ENCODE results near the gene LYST. TPM values are rescaled to one million over a fixed set of nuclear protein-coding genes. Genes with fewer than 3 reads are reported as not detected.
A peak's percentile ranks its signal among the peaks of the same experiment; 100 is the strongest.
"Not testable (repeated sequence)": the region's sequence is repeated elsewhere in the genome, so short reads cannot be mapped to it uniquely, and the experiment has no call there.

Gene LYST
- total RNA-seq, 2 experiments from 2014 or later: 52.8 to 61.2 TPM

DNA sequence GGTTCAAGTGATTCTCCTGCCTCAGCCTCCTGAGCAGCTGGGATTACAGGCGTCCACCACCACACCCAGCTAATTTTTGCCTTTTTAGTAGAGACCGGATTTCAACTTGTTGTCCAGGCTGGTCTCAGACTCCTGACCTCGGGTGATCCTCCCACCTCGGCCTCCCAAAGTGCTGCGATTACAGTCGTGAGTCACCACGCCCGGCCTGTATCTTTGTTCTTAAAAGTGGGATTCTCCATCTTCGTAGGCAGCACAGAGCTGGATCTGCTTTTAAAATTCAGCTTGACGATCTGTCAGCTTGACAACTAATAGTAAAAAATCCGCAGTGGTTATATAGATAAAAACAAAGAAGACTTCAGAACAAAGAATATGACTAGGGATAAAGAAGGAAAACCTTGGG lies 214.3 kb downstream of the LYST start:
- Mint-ChIP-seq H3K27ac (no peak overlapping the region), H3K27me3 (peaks cover 51% of the 10 kb centered on the region), H3K4me3 (no peak overlapping the region), H3K36me3 (peaks cover 3% of the 10 kb centered on the region), H3K4me1 (peaks cover 9% of the 10 kb centered on the region), H3K9me3 (no peaks in the 10 kb centered on the region)
- DNase-seq (no peak), ATAC-seq (ENCODE audit: low read depth) (no peak)
- POLR2A ChIA-PET: interaction anchor here (0.7 kb wide), 1 partner anchor 319 kb away, joined by 10 read pairs; no protein-coding TSS in a partner anchor

DNA sequence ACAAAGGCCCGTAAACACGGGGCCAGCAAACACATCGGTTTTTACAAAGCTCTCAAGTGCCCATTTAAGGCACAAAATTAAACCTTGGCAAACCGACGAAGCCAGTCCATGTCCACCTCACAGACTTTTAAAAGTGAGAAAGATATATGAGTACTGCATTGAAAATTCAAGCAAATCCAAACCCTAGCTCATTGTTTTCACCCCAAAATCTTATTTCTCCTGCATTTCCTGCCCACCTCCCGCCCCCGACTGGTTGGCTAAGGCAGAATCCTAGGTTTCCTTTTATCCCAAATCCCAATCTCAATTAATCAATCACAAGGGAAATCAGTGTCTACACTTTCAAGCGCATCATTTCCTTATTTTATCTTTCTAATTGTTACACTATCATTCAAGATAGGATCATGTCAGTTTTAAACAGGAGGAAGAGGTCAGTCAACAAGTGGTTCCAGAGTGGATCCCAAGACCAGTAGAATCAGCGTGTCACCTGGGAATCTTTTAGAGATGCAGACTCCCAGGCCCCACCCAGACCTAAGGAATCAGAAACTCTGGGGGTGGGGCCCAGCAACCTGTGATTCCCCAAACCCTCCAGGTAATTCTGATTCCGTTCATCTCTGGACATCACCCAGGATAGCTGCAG lies 215.4 kb downstream of the LYST start:
- no peak for DNase-seq
- Mint-ChIP-seq H3K4me3 (peak overlapping the region; percentile 56), H3K27ac (no peak overlapping the region), H3K4me1 (peaks cover 9% of the 10 kb centered on the region), H3K36me3 (no peaks in the 10 kb centered on the region), H3K9me3 (no peaks in the 10 kb centered on the region), H3K27me3 (peaks cover 62% of the 10 kb centered on the region)
- POLR2A ChIA-PET: interaction anchor here (0.7 kb wide), 1 partner anchor 320 kb away, joined by 10 read pairs; no protein-coding TSS in a partner anchor
- no peak for ATAC-seq (ENCODE audit: low read depth)

DNA sequence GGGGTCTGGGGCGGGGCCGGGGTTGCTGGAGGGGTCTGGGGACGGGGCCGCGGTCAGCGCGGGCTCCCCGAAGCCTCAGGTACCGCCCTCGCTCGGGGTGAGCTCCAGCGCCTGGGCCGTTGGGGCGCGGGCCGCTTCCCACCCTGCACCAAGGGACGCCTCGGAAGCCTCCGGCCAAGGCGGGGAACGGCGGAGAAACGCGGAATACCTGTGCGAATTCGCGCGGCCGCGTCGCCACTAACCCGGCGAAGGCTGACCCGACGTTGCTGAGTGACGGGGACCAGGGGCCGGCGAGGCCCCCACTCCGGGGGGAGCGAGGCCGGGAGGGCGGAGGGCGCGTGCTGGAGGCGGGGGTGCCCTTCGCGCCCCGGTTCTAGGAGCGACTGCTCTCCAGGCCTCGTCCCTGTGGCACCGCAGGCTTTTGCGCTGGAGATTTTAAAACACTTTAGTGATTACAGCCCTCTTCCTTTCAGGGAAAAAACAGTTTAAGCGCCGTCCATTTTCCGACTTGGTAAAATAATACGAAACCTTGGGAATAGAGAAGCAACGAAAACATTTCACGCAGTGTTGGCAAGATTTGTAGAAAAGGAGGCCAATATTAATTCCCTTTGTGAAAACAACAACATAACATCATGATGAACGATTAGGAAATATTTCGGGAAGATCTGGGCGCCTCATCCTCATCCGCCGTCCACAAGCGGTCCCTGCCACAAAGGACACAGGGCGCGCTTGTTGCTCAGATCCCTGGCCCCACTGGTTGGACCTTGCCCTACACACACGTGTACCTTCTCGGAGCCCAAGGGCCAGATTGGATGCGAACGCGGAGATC lies 216.2 kb downstream of the LYST start:
- peaks cover 68% of the 10 kb centered on the region for H3K27me3 Mint-ChIP-seq
- peaks cover 9% of the 10 kb centered on the region for H3K4me1 Mint-ChIP-seq
- peak overlapping the region; percentile 56 for H3K4me3 Mint-ChIP-seq
- no peaks in the 10 kb centered on the region for H3K9me3 Mint-ChIP-seq
- ATAC-seq (ENCODE audit: low read depth) (no peak), DNase-seq (peak; percentile 43)
- H3K36me3 Mint-ChIP-seq: no peaks in the 10 kb centered on the region
- H3K27ac Mint-ChIP-seq: no peak overlapping the region
- POLR2A ChIA-PET: no interaction called here

DNA sequence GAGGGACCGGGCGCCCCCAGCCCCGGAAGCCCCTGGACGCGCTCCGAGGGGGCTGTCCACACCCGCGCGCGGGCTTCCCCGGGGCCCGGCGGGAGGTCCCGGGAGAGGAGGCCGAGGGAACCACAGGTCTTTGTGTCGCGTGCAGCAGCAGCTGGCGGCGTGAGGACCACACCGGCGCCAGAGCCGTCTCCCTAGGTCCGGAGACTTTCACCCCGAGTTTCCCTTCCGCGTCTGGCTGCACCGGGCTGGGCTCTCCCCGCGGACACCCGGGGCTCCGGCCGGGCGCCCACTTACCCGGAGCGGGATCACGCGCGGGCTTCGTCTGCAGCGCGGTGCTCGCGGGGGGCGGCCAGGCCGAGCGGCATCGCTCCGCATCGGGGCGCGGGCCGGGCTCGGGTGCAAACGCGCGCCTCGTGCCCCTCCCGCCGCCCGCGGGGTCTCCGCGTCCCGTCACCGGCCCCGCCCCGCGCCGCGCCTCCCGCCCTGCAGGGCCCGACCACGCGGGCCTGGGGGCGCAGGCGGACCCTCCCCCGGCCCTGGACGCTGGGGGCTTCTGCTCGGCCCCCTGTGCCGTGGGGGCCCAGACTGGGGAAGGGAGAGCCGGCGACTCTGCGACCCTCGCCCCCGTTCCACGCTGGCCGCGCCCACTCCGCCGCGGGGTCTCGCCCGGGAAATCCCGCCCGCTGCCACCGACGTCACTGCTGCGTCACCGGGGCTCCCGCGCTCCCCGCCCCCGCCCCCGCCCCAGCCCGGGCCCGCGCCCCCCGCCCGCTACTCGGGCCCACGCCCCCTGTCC lies 217.1 kb downstream of the LYST start, which contains the start of gene GNG4:
Gene GNG4 (minus strand): TSS at position 417 of the 796 bp plus-strand sequence. CDS start 65,946 bp downstream, outside the sequence.
- Mint-ChIP-seq H3K27me3 (peaks cover 69% of the 10 kb centered on the region), H3K4me3 (peak within 1 kb of the TSS; percentile 79), H3K9me3 (no peaks in the 10 kb centered on the region), H3K27ac (no peak within 1 kb of the TSS), H3K4me1 (peaks cover 9% of the 10 kb centered on the region), H3K36me3 (no peaks in the 10 kb centered on the region)
- DNase-seq (no peak), ATAC-seq (ENCODE audit: low read depth) (peak; percentile 44)
- POLR2A ChIA-PET: no interaction called here

DNA sequence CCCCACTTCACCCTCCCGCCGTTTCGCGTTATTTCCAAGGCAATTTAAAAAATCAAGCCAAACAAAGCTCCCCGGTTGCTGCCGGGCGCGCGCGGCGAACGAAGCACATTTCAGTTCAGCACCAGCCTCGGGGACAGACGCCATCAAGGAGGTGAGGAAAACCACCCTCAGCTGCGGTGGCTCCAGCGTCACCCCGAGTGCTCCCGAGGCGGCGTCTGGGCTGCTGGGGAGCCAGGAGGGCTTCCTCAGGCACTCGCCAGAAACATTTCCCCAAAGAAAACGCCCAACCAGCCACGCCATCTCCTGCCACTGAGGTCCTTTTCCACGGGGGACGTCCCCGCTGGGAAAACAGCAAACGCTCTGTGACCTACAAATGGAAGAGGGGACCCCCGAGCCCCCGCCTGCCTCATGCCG lies 217.7 kb downstream of the LYST start:
- H3K4me1 Mint-ChIP-seq: peaks cover 9% of the 10 kb centered on the region
- POLR2A ChIA-PET: interaction anchor here (0.6 kb wide), 1 partner anchor 856 kb away, joined by 3 read pairs; no protein-coding TSS in a partner anchor

DNA sequence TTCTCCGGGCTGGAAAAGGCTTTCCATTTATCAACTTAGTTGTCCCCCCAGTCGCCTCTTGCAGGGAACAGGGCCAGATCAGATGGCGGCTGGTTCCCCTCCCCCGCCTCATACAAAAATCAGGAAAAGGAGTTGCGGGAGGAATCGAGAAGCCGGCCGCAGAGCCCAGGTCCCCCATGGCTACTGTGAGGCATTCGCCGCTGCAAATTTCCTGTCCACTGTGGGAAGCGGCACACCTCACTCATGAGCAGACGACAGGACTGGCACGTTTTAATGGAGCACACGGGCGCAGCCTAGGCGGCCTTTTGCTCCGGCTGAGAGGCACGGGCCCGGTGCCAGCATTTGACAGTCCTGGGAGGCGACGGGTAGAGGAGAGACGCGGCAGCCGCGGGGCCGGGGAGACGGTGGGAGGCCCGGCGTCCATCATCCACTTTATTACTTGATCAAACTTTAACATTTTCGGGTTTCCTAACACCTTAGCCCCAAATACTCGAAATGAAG lies 218.2 kb downstream of the LYST start:
- POLR2A ChIA-PET: interaction anchor here (0.6 kb wide), 1 partner anchor 857 kb away, joined by 3 read pairs; no protein-coding TSS in a partner anchor
- DNase-seq (no peak), ATAC-seq (ENCODE audit: low read depth) (no peak)
- Mint-ChIP-seq H3K27me3 (peaks cover 70% of the 10 kb centered on the region), H3K27ac (no peak overlapping the region), H3K4me3 (peak overlapping the region; percentile 79), H3K9me3 (no peaks in the 10 kb centered on the region), H3K36me3 (no peaks in the 10 kb centered on the region), H3K4me1 (peaks cover 9% of the 10 kb centered on the region)

More for the DNA sequence above, 217.7 kb downstream of the LYST start:
- peak; percentile 75 for DNase-seq
- Mint-ChIP-seq H3K27me3 (peaks cover 72% of the 10 kb centered on the region), H3K9me3 (no peaks in the 10 kb centered on the region), H3K4me3 (peak overlapping the region; percentile 79), H3K27ac (no peak overlapping the region), H3K36me3 (no peaks in the 10 kb centered on the region)
- peak; percentile 78 for ATAC-seq (ENCODE audit: low read depth)

DNA sequence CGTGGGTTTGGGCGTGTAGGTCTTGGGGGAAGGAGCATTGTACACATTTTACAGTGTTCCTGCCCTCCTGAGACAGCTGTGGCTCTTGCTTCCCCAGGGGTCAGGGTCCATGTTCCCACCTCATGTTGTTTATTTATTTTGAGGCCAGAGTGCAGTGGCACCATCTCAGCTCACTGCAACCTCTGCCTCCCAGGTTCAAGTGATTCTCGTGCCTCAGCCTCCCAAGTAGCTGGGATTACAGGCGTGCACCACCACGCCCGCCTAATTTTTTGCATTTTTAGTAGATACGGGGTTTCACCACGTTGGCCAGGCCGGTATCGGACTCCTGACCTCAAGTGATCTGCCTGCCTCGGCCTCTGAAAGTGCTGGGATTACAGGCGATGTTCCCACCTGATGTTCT lies 219.2 kb downstream of the LYST start:
- H3K27ac Mint-ChIP-seq; DNase-seq; POLR2A ChIA-PET; H3K9me3 Mint-ChIP-seq; H3K36me3 Mint-ChIP-seq; ATAC-seq (ENCODE audit: low read depth); H3K4me3 Mint-ChIP-seq: not testable (repeated sequence)
- Mint-ChIP-seq H3K27me3 (peaks cover 68% of the 10 kb centered on the region), H3K4me1 (peaks cover 19% of the 10 kb centered on the region)

DNA sequence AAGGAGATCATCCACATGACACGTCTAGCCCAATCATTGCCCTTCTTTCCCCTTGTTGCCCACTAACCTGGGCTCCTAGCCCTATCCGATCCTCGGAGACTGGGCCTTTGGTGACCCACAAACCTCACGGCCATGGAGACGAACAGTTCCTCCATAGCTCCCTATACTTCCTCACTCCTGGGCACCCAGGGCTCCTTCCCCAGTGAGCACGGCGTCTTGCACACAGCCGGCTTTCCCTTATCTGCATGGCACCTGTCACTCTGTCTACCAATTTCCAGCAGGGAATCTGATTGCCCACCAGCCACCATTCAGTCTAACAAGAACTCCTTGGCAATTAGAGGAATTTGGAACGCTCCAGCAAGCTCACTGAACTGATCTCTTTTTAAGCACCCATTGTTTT lies 220.2 kb downstream of the LYST start:
- peaks cover 27% of the 10 kb centered on the region for H3K4me1 Mint-ChIP-seq
- POLR2A ChIA-PET: no interaction called here
- no peak overlapping the region for H3K27ac Mint-ChIP-seq
- H3K4me3 Mint-ChIP-seq: no peak overlapping the region
- no peak for ATAC-seq (ENCODE audit: low read depth)
- no peak for DNase-seq
- peaks cover 57% of the 10 kb centered on the region for H3K27me3 Mint-ChIP-seq
- H3K9me3 Mint-ChIP-seq: no peaks in the 10 kb centered on the region
- no peaks in the 10 kb centered on the region for H3K36me3 Mint-ChIP-seq

DNA sequence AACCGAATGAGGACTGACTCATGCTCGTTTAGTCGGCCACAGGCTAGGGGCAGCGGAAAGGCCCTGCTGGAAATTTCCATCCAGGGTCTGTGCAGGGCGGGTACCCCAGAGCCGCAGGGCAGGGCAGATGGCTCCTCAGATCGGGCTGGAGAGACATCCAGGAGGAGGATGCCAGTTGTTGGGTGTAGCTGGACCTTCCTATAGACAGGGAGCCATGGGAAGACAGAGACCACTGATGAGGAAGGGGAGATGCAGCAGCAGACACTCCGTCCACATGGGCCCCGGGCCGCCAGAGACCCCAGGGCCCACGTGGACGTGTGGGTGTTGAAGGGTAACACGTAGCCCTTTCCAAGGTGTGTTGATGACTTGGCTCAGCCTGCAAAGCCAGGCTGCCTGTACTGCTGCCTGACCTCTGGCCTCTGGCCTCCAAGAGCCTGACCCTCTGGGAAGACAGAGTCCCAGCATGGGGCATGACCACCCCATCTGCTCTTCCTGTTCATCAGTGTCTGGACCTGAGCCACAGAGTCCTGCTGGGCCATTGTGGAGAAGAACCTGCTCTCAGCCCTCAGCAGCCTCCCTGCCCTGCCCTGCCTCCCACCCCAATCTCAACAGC lies 221.9 kb downstream of the LYST start:
- peaks cover 22% of the 10 kb centered on the region for H3K4me1 Mint-ChIP-seq
- H3K27ac Mint-ChIP-seq: no peak overlapping the region
- no peaks in the 10 kb centered on the region for H3K9me3 Mint-ChIP-seq
- DNase-seq (no peak), ATAC-seq (ENCODE audit: low read depth) (no peak)
- POLR2A ChIA-PET: no interaction called here
- H3K4me3 Mint-ChIP-seq: no peak overlapping the region
- no peaks in the 10 kb centered on the region for H3K36me3 Mint-ChIP-seq
- H3K27me3 Mint-ChIP-seq: peaks cover 48% of the 10 kb centered on the region

DNA sequence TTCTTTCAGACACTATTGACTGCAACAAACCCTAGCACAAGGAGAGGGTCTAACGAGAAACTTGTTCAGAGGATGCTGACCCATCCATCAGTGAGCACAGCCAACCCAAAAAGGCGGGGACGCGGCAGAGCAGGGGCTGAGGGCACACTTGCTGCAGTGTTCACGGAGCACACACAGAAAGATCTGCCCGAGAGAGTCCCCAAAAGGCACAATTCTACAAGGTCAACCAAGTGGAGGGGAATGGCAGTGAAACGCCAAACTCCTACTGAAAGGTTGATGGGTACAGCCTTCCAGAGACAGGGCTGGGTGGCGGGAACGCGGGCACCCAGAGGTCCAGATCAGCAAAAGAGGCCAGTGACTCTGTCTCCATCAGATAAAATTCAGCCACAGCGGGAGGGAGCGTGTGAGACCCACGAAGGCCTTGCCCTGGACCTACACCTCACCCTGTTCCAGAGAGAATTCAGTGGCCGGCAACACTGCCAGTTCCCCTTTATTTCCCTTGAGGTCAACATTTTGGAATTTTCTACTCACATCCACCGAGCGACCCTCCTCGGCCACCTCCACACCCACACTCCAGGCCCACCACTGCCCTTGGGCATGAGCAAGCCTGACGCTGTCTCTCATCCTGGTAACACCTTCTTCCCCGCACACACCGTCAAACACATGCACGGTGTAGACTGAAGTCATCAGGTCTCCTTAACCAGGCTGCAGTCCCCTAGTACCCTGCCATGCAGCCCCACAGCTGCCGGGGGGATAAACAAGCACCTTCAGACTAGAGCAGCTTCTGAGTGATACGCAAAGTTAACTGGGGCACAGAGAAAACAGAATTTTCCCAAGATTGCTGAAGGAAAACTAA lies 222.6 kb downstream of the LYST start:
- Mint-ChIP-seq H3K4me1 (peaks cover 22% of the 10 kb centered on the region), H3K36me3 (no peaks in the 10 kb centered on the region), H3K4me3 (no peak overlapping the region), H3K27ac (no peak overlapping the region), H3K27me3 (peaks cover 48% of the 10 kb centered on the region), H3K9me3 (no peaks in the 10 kb centered on the region)
- POLR2A ChIA-PET: no interaction called here
- ATAC-seq (ENCODE audit: low read depth) (no peak), DNase-seq (no peak)

DNA sequence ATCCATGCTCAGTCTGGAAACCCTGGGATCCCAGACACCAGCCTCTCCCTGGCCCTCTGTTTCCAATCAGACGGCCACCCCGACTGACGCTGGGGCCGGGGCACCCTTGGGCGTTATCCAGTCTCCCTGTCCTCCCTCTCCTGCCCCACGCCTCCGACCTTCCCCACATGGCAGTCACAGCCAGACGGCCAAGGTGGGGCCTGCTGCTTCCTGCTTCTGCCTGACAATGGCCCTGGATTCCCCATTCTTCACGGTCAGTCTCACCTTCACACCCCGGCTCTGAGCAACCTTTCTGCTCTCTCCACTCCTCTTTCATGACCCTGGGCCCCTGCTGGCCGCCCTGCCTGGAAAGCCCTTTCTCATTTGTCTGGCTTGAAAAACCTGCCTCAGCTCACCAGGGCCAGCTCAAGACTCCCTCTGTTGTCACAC lies 223.7 kb downstream of the LYST start:
- H3K4me3 Mint-ChIP-seq: peak overlapping the region; percentile 71
- peak overlapping the region; percentile 38 for H3K27ac Mint-ChIP-seq
- no peaks in the 10 kb centered on the region for H3K9me3 Mint-ChIP-seq
- peaks cover 37% of the 10 kb centered on the region for H3K27me3 Mint-ChIP-seq
- H3K36me3 Mint-ChIP-seq: no peaks in the 10 kb centered on the region
- DNase-seq: peak; percentile 38
- POLR2A ChIA-PET: no interaction called here
- ATAC-seq (ENCODE audit: low read depth): no peak
- peaks cover 18% of the 10 kb centered on the region for H3K4me1 Mint-ChIP-seq
